HepG2 (cell line): ENCODE measurements around the gene CCDC167. TPM values are rescaled to one million over a fixed set of nuclear protein-coding genes. Genes with fewer than 3 reads are reported as not detected.

Source experiments
- ZNF775 ChIP-seq: sonication (generic); formaldehyde crosslinking; IDR thresholded peaks from 2 replicates; pipeline ENCODE4 v1.4.0; 2020; ENCODE audit warnings: missing genetic modification reagents, mild to moderate bottlenecking, moderate library complexity, borderline replicate concordance
- polyA plus RNA-seq, 8 experiments: library from polyadenylated mRNA; depleted of rRNA in 3 of 8; stranded (reverse) in 7 of 8; unstranded in 1 of 8; fragments of >200 nt; fragmentation: Illumina TruSeq in 4 of 8; extraction: Trizol in 4 of 8; gene quantifications; 2 replicates each; pipeline versions ENCODE4 v1.2.1 to v1.2.3, GENCODE V29; 2011 to 2016; ENCODE audit warnings: low read depth in 4 of 8, missing spikeins in 1 of 8, mixed read lengths in 1 of 8; ENCODE audit not compliant: insufficient read depth in 1 of 8
- total RNA-seq, 5 experiments: library from RNA; depleted of rRNA; stranded (reverse); fragments of >200 nt; fragmentation: Illumina TruSeq; extraction: Trizol; gene quantifications; 2 replicates each; pipeline ENCODE4 v1.2.3, GENCODE V29; 2016; ENCODE audit warnings: low read depth in 1 of 5
- TF ChIP-seq, protein P1 (sequence below): sonication (generic); formaldehyde crosslinking; IDR thresholded peaks from 2 replicates; pipeline ENCODE4 v1.8.0; 2022; ENCODE audit warnings: mild to moderate bottlenecking, missing genetic modification reagents, moderate library complexity
- TF ChIP-seq, protein P2 (sequence below): sonication (generic); formaldehyde crosslinking; IDR thresholded peaks from 2 replicates; pipeline ENCODE4 v1.5.1; 2020; ENCODE audit warnings: mild to moderate bottlenecking, missing genetic modification reagents, borderline replicate concordance
- TF ChIP-seq, protein P3 (sequence below): fragments of 450-650 bp; IDR thresholded peaks from 2 replicates; pipeline ENCODE4 v1.6.1; 2017; ENCODE audit warnings: mild to moderate bottlenecking
- TF ChIP-seq, protein P4 (sequence below): sonication (generic); formaldehyde crosslinking; IDR thresholded peaks from 2 replicates; pipeline ENCODE4 v1.5.0; 2020; ENCODE audit warnings: missing genetic modification reagents
- TF ChIP-seq, protein P5 (sequence below): sonication (generic); formaldehyde crosslinking; IDR thresholded peaks from 2 replicates; pipeline ENCODE4 v1.4.0; 2020; ENCODE audit warnings: low read depth, mild to moderate bottlenecking, missing genetic modification reagents

Gene CCDC167
- total and polyA plus RNA-seq, 2 of the 13 experiments (the other 11 are each of a cell fraction or from before 2014, with no cell fraction given) = 48.4 to 66.8 TPM

DNA sequence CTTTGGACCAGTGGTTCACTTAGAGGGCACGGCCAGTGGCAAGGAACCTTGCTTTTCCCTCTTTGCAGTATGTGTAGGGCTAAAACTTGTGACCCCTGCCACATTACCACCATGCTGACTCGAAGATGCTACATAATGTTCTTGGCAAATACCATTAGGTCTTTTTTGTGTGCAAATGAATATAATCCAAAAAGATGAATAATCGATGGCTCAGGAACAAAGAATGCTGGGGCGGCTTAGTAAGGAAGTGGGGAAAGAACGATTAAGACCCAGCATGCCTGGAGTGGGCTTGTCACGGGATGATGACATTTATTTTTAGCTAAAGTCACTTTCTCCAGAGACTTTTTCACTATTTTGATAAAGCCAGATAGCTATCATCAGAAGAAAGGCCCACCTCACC lies 43.6 kb downstream of the CCDC167 start (continued):
- TF ChIP-seq, protein P1, sequence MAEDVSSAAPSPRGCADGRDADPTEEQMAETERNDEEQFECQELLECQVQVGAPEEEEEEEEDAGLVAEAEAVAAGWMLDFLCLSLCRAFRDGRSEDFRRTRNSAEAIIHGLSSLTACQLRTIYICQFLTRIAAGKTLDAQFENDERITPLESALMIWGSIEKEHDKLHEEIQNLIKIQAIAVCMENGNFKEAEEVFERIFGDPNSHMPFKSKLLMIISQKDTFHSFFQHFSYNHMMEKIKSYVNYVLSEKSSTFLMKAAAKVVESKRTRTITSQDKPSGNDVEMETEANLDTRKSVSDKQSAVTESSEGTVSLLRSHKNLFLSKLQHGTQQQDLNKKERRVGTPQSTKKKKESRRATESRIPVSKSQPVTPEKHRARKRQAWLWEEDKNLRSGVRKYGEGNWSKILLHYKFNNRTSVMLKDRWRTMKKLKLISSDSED (CRISPR knock-in tag) = no peak
- TF ChIP-seq, protein P2, sequence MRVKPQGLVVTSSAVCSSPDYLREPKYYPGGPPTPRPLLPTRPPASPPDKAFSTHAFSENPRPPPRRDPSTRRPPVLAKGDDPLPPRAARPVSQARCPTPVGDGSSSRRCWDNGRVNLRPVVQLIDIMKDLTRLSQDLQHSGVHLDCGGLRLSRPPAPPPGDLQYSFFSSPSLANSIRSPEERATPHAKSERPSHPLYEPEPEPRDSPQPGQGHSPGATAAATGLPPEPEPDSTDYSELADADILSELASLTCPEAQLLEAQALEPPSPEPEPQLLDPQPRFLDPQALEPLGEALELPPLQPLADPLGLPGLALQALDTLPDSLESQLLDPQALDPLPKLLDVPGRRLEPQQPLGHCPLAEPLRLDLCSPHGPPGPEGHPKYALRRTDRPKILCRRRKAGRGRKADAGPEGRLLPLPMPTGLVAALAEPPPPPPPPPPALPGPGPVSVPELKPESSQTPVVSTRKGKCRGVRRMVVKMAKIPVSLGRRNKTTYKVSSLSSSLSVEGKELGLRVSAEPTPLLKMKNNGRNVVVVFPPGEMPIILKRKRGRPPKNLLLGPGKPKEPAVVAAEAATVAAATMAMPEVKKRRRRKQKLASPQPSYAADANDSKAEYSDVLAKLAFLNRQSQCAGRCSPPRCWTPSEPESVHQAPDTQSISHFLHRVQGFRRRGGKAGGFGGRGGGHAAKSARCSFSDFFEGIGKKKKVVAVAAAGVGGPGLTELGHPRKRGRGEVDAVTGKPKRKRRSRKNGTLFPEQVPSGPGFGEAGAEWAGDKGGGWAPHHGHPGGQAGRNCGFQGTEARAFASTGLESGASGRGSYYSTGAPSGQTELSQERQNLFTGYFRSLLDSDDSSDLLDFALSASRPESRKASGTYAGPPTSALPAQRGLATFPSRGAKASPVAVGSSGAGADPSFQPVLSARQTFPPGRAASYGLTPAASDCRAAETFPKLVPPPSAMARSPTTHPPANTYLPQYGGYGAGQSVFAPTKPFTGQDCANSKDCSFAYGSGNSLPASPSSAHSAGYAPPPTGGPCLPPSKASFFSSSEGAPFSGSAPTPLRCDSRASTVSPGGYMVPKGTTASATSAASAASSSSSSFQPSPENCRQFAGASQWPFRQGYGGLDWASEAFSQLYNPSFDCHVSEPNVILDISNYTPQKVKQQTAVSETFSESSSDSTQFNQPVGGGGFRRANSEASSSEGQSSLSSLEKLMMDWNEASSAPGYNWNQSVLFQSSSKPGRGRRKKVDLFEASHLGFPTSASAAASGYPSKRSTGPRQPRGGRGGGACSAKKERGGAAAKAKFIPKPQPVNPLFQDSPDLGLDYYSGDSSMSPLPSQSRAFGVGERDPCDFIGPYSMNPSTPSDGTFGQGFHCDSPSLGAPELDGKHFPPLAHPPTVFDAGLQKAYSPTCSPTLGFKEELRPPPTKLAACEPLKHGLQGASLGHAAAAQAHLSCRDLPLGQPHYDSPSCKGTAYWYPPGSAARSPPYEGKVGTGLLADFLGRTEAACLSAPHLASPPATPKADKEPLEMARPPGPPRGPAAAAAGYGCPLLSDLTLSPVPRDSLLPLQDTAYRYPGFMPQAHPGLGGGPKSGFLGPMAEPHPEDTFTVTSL (CRISPR knock-in tag) = no peak
- TF ChIP-seq, protein P3, sequence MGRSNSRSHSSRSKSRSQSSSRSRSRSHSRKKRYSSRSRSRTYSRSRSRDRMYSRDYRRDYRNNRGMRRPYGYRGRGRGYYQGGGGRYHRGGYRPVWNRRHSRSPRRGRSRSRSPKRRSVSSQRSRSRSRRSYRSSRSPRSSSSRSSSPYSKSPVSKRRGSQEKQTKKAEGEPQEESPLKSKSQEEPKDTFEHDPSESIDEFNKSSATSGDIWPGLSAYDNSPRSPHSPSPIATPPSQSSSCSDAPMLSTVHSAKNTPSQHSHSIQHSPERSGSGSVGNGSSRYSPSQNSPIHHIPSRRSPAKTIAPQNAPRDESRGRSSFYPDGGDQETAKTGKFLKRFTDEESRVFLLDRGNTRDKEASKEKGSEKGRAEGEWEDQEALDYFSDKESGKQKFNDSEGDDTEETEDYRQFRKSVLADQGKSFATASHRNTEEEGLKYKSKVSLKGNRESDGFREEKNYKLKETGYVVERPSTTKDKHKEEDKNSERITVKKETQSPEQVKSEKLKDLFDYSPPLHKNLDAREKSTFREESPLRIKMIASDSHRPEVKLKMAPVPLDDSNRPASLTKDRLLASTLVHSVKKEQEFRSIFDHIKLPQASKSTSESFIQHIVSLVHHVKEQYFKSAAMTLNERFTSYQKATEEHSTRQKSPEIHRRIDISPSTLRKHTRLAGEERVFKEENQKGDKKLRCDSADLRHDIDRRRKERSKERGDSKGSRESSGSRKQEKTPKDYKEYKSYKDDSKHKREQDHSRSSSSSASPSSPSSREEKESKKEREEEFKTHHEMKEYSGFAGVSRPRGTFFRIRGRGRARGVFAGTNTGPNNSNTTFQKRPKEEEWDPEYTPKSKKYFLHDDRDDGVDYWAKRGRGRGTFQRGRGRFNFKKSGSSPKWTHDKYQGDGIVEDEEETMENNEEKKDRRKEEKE = no peak
- TF ChIP-seq, protein P4, sequence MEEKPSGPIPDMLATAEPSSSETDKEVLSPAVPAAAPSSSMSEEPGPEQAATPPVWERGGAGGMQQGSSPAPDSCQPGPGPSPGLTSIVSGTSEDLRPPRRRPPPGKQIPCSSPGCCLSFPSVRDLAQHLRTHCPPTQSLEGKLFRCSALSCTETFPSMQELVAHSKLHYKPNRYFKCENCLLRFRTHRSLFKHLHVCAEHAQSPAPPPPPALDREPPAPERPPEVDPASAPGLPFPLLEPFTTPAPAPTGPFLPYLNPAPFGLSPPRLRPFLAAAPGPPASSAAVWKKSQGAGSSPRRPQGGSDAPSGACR = no peak
- TF ChIP-seq, protein P5, sequence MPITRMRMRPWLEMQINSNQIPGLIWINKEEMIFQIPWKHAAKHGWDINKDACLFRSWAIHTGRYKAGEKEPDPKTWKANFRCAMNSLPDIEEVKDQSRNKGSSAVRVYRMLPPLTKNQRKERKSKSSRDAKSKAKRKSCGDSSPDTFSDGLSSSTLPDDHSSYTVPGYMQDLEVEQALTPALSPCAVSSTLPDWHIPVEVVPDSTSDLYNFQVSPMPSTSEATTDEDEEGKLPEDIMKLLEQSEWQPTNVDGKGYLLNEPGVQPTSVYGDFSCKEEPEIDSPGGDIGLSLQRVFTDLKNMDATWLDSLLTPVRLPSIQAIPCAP = no peak
- TF ChIP-seq ZNF775 = no peak
- TF ChIP-seq, all 625 proteins: peak for 0
